Osteoblast (primary cell): ENCODE measurements around the gene METAP1D. TPM values are rescaled to one million over a fixed set of nuclear protein-coding genes. Genes with fewer than 3 reads are reported as not detected.

Source experiments
- DNase-seq: peaks from one replicate; pipeline ENCODE4 v3.0.0; 2011; ENCODE audit warnings: low spot score, mixed read lengths; ENCODE audit not compliant: insufficient read length; ENCODE audit errors: missing footprints
- H2AFZ ChIP-seq: 2 replicates; pipeline ENCODE4 v1.6.0; 2011; ENCODE audit warnings: mild to moderate bottlenecking, low read length
- H3K27ac ChIP-seq: 2 replicates; pipeline ENCODE4 v1.5.1; 2011; ENCODE audit warnings: mild to moderate bottlenecking, low read depth, low read length, moderate library complexity
- H3K27me3 ChIP-seq: 2 replicates; pipeline ENCODE4 v1.6.0; 2012; ENCODE audit warnings: mild to moderate bottlenecking, control low read depth, inconsistent platforms, low read length, moderate library complexity; ENCODE audit not compliant: insufficient read depth
- H3K36me3 ChIP-seq: 2 replicates; pipeline ENCODE4 v1.5.1; 2011; ENCODE audit warnings: mild to moderate bottlenecking, low read length, control low read depth, moderate library complexity; ENCODE audit not compliant: insufficient read depth
- H3K4me1 ChIP-seq: 2 replicates; pipeline ENCODE4 v1.5.1; 2011; ENCODE audit warnings: mild to moderate bottlenecking, low read length, control low read depth, moderate library complexity; ENCODE audit not compliant: insufficient read depth
- H3K4me2 ChIP-seq: 2 replicates; pipeline ENCODE4 v1.6.0; 2011; ENCODE audit warnings: mild to moderate bottlenecking, low read length; ENCODE audit not compliant: insufficient read depth
- H3K4me3 ChIP-seq: fragments of 200-600 bp; sonication (generic); 3 replicates; pipeline ENCODE4 v1.5.1; 2012; ENCODE audit warnings: mild to moderate bottlenecking, low read length, inconsistent platforms; ENCODE audit not compliant: insufficient read depth
- H3K79me2 ChIP-seq: 2 replicates; pipeline ENCODE4 v1.6.0; 2012; ENCODE audit warnings: mild to moderate bottlenecking, low read length, control low read depth, inconsistent platforms; ENCODE audit not compliant: insufficient read depth
- H3K9me3 ChIP-seq: 2 replicates; pipeline ENCODE4 v1.5.1; 2011; ENCODE audit warnings: low read depth, low read length, control low read depth
- H4K20me1 ChIP-seq: 2 replicates; pipeline ENCODE4 v1.6.0; 2012; ENCODE audit warnings: mild to moderate bottlenecking, low read length, control low read depth; ENCODE audit not compliant: insufficient read depth
- total RNA-seq: library from RNA; depleted of rRNA; stranded (reverse); fragments of >200 nt; gene quantifications from 2 replicates; pipeline ENCODE4 v1.2.3, GENCODE V29; 2012
- TF ChIP-seq, protein P1 (sequence below): IDR thresholded peaks from 2 replicates; pipeline ENCODE4 v1.5.1; 2011; ENCODE audit warnings: mild to moderate bottlenecking, low read depth, low read length, moderate library complexity; ENCODE audit errors: extremely low read depth

Gene METAP1D
- total RNA-seq, 1 donor: 11.2 TPM

DNA sequence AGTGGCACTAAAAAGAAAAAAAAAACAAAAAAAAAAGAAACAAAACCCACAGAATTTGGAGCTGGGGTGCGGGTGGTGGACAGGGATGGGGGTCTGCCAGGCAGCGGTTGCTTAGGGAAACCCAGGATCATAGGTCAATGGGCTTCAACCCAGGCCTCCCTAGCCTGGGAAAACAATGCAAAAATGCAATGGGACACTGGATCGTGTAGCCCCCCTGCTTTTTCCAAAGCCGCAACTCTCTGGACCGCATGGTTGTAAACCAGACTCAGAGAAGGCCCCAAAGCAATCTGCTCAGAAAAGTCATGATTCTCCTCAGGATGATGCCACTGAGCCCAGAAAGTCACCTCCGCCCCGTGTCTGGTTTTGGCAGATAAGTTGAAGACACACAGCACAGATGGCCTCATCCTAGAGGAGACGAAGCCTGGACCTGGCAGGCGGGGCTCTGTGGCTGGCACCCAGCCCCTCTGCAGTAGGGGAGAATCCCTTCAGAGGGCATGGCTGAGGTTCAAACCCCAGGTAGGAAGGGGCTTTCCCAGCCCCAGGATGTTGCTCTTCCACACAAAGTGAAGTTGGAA is 97.9 kb downstream of the METAP1D start:
- no peaks in the 10 kb centered on the region for H4K20me1 ChIP-seq
- TF ChIP-seq, protein P1, sequence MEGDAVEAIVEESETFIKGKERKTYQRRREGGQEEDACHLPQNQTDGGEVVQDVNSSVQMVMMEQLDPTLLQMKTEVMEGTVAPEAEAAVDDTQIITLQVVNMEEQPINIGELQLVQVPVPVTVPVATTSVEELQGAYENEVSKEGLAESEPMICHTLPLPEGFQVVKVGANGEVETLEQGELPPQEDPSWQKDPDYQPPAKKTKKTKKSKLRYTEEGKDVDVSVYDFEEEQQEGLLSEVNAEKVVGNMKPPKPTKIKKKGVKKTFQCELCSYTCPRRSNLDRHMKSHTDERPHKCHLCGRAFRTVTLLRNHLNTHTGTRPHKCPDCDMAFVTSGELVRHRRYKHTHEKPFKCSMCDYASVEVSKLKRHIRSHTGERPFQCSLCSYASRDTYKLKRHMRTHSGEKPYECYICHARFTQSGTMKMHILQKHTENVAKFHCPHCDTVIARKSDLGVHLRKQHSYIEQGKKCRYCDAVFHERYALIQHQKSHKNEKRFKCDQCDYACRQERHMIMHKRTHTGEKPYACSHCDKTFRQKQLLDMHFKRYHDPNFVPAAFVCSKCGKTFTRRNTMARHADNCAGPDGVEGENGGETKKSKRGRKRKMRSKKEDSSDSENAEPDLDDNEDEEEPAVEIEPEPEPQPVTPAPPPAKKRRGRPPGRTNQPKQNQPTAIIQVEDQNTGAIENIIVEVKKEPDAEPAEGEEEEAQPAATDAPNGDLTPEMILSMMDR: no peak
- peak overlapping the region; percentile 93 for H3K4me2 ChIP-seq
- peaks cover 24% of the 10 kb centered on the region for H3K79me2 ChIP-seq
- H3K4me1 ChIP-seq: peaks cover 47% of the 10 kb centered on the region
- H3K9me3 ChIP-seq: no peaks in the 10 kb centered on the region
- H2AFZ ChIP-seq: no peak overlapping the region
- peak; percentile 85 for DNase-seq
- peaks cover 6% of the 10 kb centered on the region for H3K36me3 ChIP-seq
- H3K27ac ChIP-seq: peak overlapping the region; percentile 90
- H3K27me3 ChIP-seq: peaks cover 16% of the 10 kb centered on the region
- H3K4me3 ChIP-seq: peak overlapping the region; percentile 87

DNA sequence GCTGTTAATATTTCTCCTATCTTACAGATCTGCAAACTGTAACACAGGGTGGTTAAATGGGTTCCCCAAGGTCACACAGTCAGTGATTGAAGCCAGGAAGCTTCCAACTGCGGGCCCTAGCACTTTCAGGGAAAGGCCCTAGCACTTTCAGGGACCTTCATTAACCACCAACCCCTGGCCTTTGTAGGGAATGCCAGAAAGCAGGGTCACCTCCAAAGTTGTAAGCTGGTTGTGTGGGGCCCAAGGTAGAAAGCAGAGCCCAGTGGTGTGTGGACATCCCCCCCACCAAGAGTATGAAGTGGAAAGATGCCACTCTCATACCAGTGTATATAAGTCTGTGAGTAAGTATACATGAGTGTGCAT is 98.5 kb downstream of the METAP1D start:
- no peak overlapping the region for H3K4me3 ChIP-seq
- H3K27ac ChIP-seq: peak overlapping the region; percentile 90
- peaks cover 24% of the 10 kb centered on the region for H3K79me2 ChIP-seq
- peaks cover 6% of the 10 kb centered on the region for H3K36me3 ChIP-seq
- no peak overlapping the region for H2AFZ ChIP-seq
- TF ChIP-seq, protein P1: no peak
- peak; percentile 82 for DNase-seq
- peaks cover 10% of the 10 kb centered on the region for H3K27me3 ChIP-seq
- H3K4me1 ChIP-seq: peaks cover 50% of the 10 kb centered on the region
- H3K9me3 ChIP-seq: no peaks in the 10 kb centered on the region
- H4K20me1 ChIP-seq: no peaks in the 10 kb centered on the region
- peak overlapping the region; percentile 93 for H3K4me2 ChIP-seq

DNA sequence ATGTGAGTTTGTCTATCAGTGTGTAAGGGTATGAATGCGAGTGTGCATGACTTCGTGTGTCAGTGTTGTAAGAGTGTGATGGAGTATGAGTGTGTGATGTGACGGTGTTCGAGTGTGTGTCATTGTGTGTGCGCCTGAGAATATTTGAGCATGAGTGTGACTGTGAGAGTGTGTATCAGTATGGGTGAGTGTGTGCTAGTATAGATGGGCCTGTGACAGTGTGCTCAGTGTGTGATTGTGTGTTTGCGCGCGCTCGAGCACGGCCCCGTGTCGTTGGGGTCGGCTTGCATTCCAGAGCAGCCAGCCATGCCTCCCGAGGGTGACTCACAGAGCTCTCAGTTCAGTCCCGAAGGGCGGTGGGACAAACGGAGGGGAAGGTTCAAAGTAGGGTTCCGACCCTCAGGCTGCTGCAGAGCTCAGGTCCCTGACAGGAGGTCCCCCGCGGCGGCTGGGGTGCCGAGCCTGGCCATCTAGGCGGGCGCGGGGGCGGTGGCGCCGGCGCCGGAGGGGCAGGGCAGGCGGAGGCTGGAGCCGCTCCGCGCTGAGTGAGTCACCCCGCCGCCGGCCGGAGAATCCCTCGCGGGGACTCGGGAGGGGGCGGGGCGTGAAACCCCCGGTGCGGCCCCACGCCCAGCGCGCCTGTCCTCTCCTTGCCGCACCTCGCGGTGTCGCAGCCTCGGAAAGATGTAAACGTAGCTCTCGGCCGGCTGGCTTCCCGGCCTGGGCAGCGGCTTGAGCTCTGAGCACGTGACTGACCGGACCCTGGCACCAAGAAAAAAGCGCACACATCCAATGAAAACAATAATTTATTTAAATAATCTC is 99.1 kb downstream of the METAP1D start:
- Histone ChIP-seq H3K9me3 (no peaks in the 10 kb centered on the region), H3K27me3 (peaks cover 4% of the 10 kb centered on the region), H3K36me3 (peaks cover 6% of the 10 kb centered on the region), H3K79me2 (peaks cover 24% of the 10 kb centered on the region), H3K4me1 (peaks cover 53% of the 10 kb centered on the region), H3K27ac (peak overlapping the region; percentile 90), H3K4me3 (peak overlapping the region; percentile 67), H4K20me1 (no peaks in the 10 kb centered on the region), H3K4me2 (peak overlapping the region; percentile 93), H2AFZ (peak overlapping the region; percentile 76)
- TF ChIP-seq, protein P1: no peak
- peak; percentile 97 for DNase-seq

DNA sequence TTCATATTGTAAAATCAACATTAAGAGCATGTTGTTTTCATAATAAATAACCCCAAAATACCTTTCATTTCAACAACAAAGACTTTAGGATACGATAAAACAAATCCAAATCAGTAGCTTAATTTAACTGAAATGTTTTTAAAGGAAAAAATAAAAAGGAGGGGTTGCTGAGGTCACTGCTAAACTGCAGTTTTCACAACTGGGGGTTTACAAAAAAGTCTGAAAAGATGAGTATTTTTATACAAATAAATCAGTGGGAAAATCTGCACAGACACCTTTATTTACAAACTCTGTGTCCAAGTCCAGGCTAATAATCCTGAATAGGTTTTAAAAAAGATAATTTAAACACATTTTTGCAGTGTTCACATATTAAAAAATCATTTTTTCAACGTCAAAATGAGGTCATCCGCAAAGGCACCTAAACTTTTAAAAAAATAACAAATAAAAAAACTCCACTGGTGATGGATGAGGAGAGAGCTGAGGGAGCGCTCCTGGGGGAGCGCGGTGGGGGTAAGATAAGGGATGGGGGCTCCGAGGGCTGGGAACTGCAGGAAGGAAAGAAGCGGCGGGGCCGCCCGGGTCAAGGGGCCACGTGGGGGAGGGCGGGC is 99.8 kb downstream of the METAP1D start:
- Histone ChIP-seq H3K4me1 (peaks cover 52% of the 10 kb centered on the region), H3K79me2 (peaks cover 24% of the 10 kb centered on the region), H3K9me3 (no peaks in the 10 kb centered on the region), H3K27ac (peak overlapping the region; percentile 90), H3K4me3 (peak overlapping the region; percentile 87), H2AFZ (peak overlapping the region; percentile 76), H3K36me3 (peaks cover 6% of the 10 kb centered on the region), H4K20me1 (no peaks in the 10 kb centered on the region), H3K27me3 (no peaks in the 10 kb centered on the region), H3K4me2 (peak overlapping the region; percentile 93)
- TF ChIP-seq, protein P1: no peak
- DNase-seq: no peak
